ENCODE results near the gene CAMK1D. TPM values are rescaled to one million over a fixed set of nuclear protein-coding genes. Genes with fewer than 3 reads are reported as not detected.

CAMK1D gene
- total and polyA plus RNA-seq, 2 of the 4 experiments (the other 2 are of a cell fraction): 5.0 to 5.3 TPM

DNA sequence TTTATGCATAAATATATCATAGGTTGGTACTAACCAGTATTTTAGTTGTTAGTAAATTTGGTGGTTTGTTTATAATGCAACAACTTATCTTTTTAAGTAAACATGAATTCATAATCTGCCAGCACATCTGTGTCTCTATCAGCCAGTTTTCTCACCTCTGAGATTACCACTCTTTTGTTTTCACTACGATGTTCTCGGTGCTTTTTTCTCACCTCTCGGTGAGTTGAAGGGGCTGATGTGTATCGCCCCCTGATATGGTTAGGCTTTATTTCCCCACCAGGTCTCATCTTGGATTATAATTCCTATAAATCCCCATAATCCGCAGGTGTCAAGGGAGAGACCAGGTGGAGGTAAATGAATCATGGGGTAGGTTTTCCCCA, 114.1 kb downstream of the CAMK1D start:
- Histone ChIP-seq H2AFZ (replicated peaks; ENCODE audit: low read length, poor library complexity) (no peak overlapping the region), H3K27me3 (ENCODE audit: control insufficient read depth, insufficient read depth, low read length) (0 out of 2 replicates have a peak, but pooled peaks cover 1% of the 10 kb centered on the region), H3K27ac (ENCODE audit: insufficient read depth, low read length) (no peak overlapping the region), H2BK120ac (ENCODE audit: low read depth, low read length) (no peak overlapping the region), H2BK15ac (ENCODE audit: low read depth, low read length) (no peak overlapping the region), H3K56ac (ENCODE audit: extremely low read depth, insufficient read depth, low read length) (no peak overlapping the region), H2BK20ac (ENCODE audit: low read depth, low read length) (no peak overlapping the region), H3K9ac (ENCODE audit: low read depth, low read length) (no peak overlapping the region), H3K4me2 (ENCODE audit: low read depth, low read length) (no peak overlapping the region), H3K79me1 (ENCODE audit: low read depth in 1 of 2, low read length in 2 of 2) (no peaks in the 10 kb centered on the region), H4K5ac (ENCODE audit: low read depth, low read length) (no peak overlapping the region), H3K14ac (replicated peaks; ENCODE audit: low read depth, low read length) (no peak overlapping the region), H2AK9ac (replicated peaks; ENCODE audit: low read depth, low read length, poor library complexity) (no peak overlapping the region), H3K4me1 (ENCODE audit: control insufficient read depth, insufficient read depth, low read length) (no peaks in the 10 kb centered on the region), H3K9me3 (ENCODE audit: control insufficient read depth, insufficient read depth, low read length) (no peaks in the 10 kb centered on the region), H4K8ac (ENCODE audit: low read depth in 2 of 2, low read length in 2 of 2) (no peak overlapping the region), H4K20me1 (ENCODE audit: insufficient read depth, low read length) (no peaks in the 10 kb centered on the region), H2BK5ac (ENCODE audit: low read depth, low read length, poor library complexity, severe bottlenecking) (no peak overlapping the region), H3K4ac (ENCODE audit: low read depth, low read length) (no peak overlapping the region), H2AK5ac (ENCODE audit: low read depth, low read length) (no peak overlapping the region), H4K91ac (ENCODE audit: insufficient read depth, low read depth, low read length) (no peak overlapping the region), H3K18ac (ENCODE audit: low read depth, low read length) (no peak overlapping the region), H3K23ac (ENCODE audit: low read depth, low read length) (no peak overlapping the region), H3K4me3 (ENCODE audit: insufficient read depth, low read depth, low read length) (no peak overlapping the region), H3K36me3 (ENCODE audit: control insufficient read depth, insufficient read depth, low read length) (no peaks in the 10 kb centered on the region), H3K9me1 (ENCODE audit: insufficient read depth, low read length) (no peaks in the 10 kb centered on the region)
- no TSS peak for BruUV-seq (replicated peaks)
- dilution Hi-C loops (cut with HindIII; ENCODE audit: low sequenced_read_pairs, unreplicated experiment): no loop called here
- intact Hi-C loops (cut with micrococcal nuclease): no loop called here
- ChIA-PET POLR2A (ENCODE audit: unreplicated experiment) (no interaction called here), CTCF (interaction anchor here (0.9 kb wide), 1 partner anchor 26 kb away, joined by 3 read pairs; no protein-coding TSS in a partner anchor)
- DNase-seq (no peak), ATAC-seq (ENCODE audit: low read depth) (no peak)
- no CpG with 5 or more reads among the region's 5 CpGs for WGBS, 2 experiments (ENCODE audit: extremely low coverage in 2 of 2, insufficient read length in 1 of 2)
- no peak for TF ChIP-seq USF2 (IDR thresholded peaks at IDR 0.05; ENCODE audit: low read depth, low read length)
- TF ChIP-seq, protein P1, sequence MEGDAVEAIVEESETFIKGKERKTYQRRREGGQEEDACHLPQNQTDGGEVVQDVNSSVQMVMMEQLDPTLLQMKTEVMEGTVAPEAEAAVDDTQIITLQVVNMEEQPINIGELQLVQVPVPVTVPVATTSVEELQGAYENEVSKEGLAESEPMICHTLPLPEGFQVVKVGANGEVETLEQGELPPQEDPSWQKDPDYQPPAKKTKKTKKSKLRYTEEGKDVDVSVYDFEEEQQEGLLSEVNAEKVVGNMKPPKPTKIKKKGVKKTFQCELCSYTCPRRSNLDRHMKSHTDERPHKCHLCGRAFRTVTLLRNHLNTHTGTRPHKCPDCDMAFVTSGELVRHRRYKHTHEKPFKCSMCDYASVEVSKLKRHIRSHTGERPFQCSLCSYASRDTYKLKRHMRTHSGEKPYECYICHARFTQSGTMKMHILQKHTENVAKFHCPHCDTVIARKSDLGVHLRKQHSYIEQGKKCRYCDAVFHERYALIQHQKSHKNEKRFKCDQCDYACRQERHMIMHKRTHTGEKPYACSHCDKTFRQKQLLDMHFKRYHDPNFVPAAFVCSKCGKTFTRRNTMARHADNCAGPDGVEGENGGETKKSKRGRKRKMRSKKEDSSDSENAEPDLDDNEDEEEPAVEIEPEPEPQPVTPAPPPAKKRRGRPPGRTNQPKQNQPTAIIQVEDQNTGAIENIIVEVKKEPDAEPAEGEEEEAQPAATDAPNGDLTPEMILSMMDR (conservative IDR thresholded peaks at IDR 0.05; ENCODE audit: low read depth, low read length): no peak
- TF ChIP-seq SMC3 (IDR thresholded peaks at IDR 0.05; ENCODE audit: low read depth, low read length): no peak
- no peak for TF ChIP-seq NFE2L2 (IDR thresholded peaks at IDR 0.05; ENCODE audit: low read depth, low read length)
- TF ChIP-seq POLR2A (IDR thresholded peaks at IDR 0.05; ENCODE audit: low read depth, low read length): no peak
- no peak for TF ChIP-seq CEBPB (IDR thresholded peaks at IDR 0.05; ENCODE audit: low read depth, low read length)
- TF ChIP-seq RAD21 (IDR thresholded peaks at IDR 0.05; ENCODE audit: low read length): no peak
- no peak for TF ChIP-seq MXI1 (IDR thresholded peaks at IDR 0.05; ENCODE audit: borderline replicate concordance, low read depth, low read length)
- no peak for TF ChIP-seq RCOR1 (IDR thresholded peaks at IDR 0.05; ENCODE audit: insufficient replicate concordance, low read length)
- TF ChIP-seq, protein P2, sequence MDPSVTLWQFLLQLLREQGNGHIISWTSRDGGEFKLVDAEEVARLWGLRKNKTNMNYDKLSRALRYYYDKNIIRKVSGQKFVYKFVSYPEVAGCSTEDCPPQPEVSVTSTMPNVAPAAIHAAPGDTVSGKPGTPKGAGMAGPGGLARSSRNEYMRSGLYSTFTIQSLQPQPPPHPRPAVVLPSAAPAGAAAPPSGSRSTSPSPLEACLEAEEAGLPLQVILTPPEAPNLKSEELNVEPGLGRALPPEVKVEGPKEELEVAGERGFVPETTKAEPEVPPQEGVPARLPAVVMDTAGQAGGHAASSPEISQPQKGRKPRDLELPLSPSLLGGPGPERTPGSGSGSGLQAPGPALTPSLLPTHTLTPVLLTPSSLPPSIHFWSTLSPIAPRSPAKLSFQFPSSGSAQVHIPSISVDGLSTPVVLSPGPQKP (IDR thresholded peaks at IDR 0.05; ENCODE audit: borderline replicate concordance, low read depth, low read length): no peak
- TF ChIP-seq RFX5 (IDR thresholded peaks at IDR 0.05; ENCODE audit: low read depth, low read length): no peak
- no peak for TF ChIP-seq FOS (IDR thresholded peaks at IDR 0.05; ENCODE audit: low read depth, low read length)
- no peak for TF ChIP-seq MAFK (IDR thresholded peaks at IDR 0.05; ENCODE audit: low read depth, low read length)
- TF ChIP-seq CHD1 (IDR thresholded peaks at IDR 0.05; ENCODE audit: low read depth, low read length): no peak
- no peak for TF ChIP-seq BHLHE40 (IDR thresholded peaks at IDR 0.05; ENCODE audit: low read depth, low read length)
- no peak for TF ChIP-seq MAZ (IDR thresholded peaks at IDR 0.05; ENCODE audit: borderline replicate concordance, low read depth, low read length)
- in situ Hi-C loops (cut with MboI; ENCODE audit: low sequenced_read_pairs): no loop called here

Data from IMR-90 (cell line).